ENCODE results near the gene SPTY2D1.
"Not testable (repeated sequence)": the region's sequence is repeated elsewhere in the genome, so short reads cannot be mapped to it uniquely, and the experiment has no call there.

The SPTY2D1 gene

GRCh38 chr11:18599739-18600230, 34.4 kb downstream of the SPTY2D1 start, which contains the start of gene MISFA:
Gene MISFA, plus strand, starts transcription at chr11:18599789. Its CDS starts 140 bp downstream, at chr11:18599929.
- TF ChIP-seq POLR2A (IDR thresholded peaks at IDR 0.05; ENCODE audit: low read length): no peak
- no peak for TF ChIP-seq GATA1 (IDR thresholded peaks at IDR 0.05; ENCODE audit: low read depth, low read length)
- no peak for DNase-seq

GRCh38 chr11:18594999-18595749, 39.0 kb downstream of the SPTY2D1 start:
- no peak for TF ChIP-seq GATA1 (IDR thresholded peaks at IDR 0.05; ENCODE audit: low read depth, low read length)
- no peak for TF ChIP-seq POLR2A (IDR thresholded peaks at IDR 0.05; ENCODE audit: low read length)

GRCh38 chr11:18594088-18594487, 40.1 kb downstream of the SPTY2D1 start:
- not testable (repeated sequence) for DNase-seq

More at GRCh38 chr11:18594999-18595749, 39.0 kb downstream of the SPTY2D1 start:
- DNase-seq: no peak

GRCh38 chr11:18590571-18590970, 43.6 kb downstream of the SPTY2D1 start:
- DNase-seq: no peak

GRCh38 chr11:18588297-18589252, 45.6 kb downstream of the SPTY2D1 start, which contains the start of gene UEVLD:
Gene UEVLD, minus strand, starts transcription at chr11:18588734. Its CDS starts 80 bp downstream, at chr11:18588654.
- DNase-seq: peak; percentile 81 to 86

More at GRCh38 chr11:18590571-18590970, 43.6 kb downstream of the SPTY2D1 start:
- no peak for TF ChIP-seq POLR2A (IDR thresholded peaks at IDR 0.05; ENCODE audit: low read length)
- TF ChIP-seq GATA1 (IDR thresholded peaks at IDR 0.05; ENCODE audit: low read depth, low read length): no peak

GRCh38 chr11:18581825-18582224, 52.3 kb downstream of the SPTY2D1 start:
- no peak for TF ChIP-seq POLR2A (IDR thresholded peaks at IDR 0.05; ENCODE audit: low read length)
- TF ChIP-seq GATA1 (IDR thresholded peaks at IDR 0.05; ENCODE audit: low read depth, low read length): no peak
- no peak for DNase-seq

More at GRCh38 chr11:18588297-18589252, 45.6 kb downstream of the SPTY2D1 start, which contains the start of gene UEVLD:
- TF ChIP-seq POLR2A (IDR thresholded peaks at IDR 0.05; ENCODE audit: low read length) (peak; percentile 73), GATA1 (IDR thresholded peaks at IDR 0.05; ENCODE audit: low read depth, low read length) (no peak)

- TF ChIP-seq POLR2A (IDR thresholded peaks at IDR 0.05; ENCODE audit: low read length): no peak
- no peak for TF ChIP-seq GATA1 (IDR thresholded peaks at IDR 0.05; ENCODE audit: low read depth, low read length)
- no peak for DNase-seq
Measured at GRCh38 chr11:18580113-18580766, 53.9 kb downstream of the SPTY2D1 start.

GRCh38 chr11:18578975-18579598, 55.1 kb downstream of the SPTY2D1 start:
- no peak for DNase-seq
- TF ChIP-seq POLR2A (IDR thresholded peaks at IDR 0.05; ENCODE audit: low read length) (no peak), GATA1 (IDR thresholded peaks at IDR 0.05; ENCODE audit: low read depth, low read length) (no peak)

GRCh38 chr11:18575361-18575760, 58.8 kb downstream of the SPTY2D1 start:
- no peak for TF ChIP-seq GATA1 (IDR thresholded peaks at IDR 0.05; ENCODE audit: low read depth, low read length)
- no peak for TF ChIP-seq POLR2A (IDR thresholded peaks at IDR 0.05; ENCODE audit: low read length)
- DNase-seq: no peak

GRCh38 chr11:18567081-18567480, 67.1 kb downstream of the SPTY2D1 start:
- TF ChIP-seq POLR2A (IDR thresholded peaks at IDR 0.05; ENCODE audit: low read length) (no peak), GATA1 (IDR thresholded peaks at IDR 0.05; ENCODE audit: low read depth, low read length) (no peak)
- no peak for DNase-seq

GRCh38 chr11:18566406-18566805, 67.7 kb downstream of the SPTY2D1 start:
- DNase-seq: no peak
- TF ChIP-seq GATA1 (IDR thresholded peaks at IDR 0.05; ENCODE audit: low read depth, low read length) (no peak), POLR2A (IDR thresholded peaks at IDR 0.05; ENCODE audit: low read length) (no peak)

GRCh38 chr11:18564149-18564548, 70.0 kb downstream of the SPTY2D1 start:
- TF ChIP-seq POLR2A (IDR thresholded peaks at IDR 0.05; ENCODE audit: low read length) (no peak), GATA1 (IDR thresholded peaks at IDR 0.05; ENCODE audit: low read depth, low read length) (no peak)

More at GRCh38 chr11:18564149-18564548, 70.0 kb downstream of the SPTY2D1 start:
- no peak for DNase-seq

Measured in erythroblast (primary cell).